Prostate gland (tissue), 2 donors: Measurements from ENCODE around the gene TRAF5.

Source experiments
- CTCF ChIP-seq, 4 experiments: fragments of 200-600 bp in 2 of 4; fragments of 450-650 bp in 2 of 4; sonication (generic) in 2 of 4; IDR thresholded peaks; 1 replicate in 3 of 4; 2 replicates in 1 of 4; pipeline ENCODE4 v1.5.1; 2016 to 2019; ENCODE audit warnings: antibody characterized with exemption in 4 of 4, mild to moderate bottlenecking in 2 of 4, moderate library complexity in 2 of 4
- POLR2A ChIP-seq: fragments of 450-650 bp; IDR thresholded peaks from one replicate; pipeline ENCODE4 v1.6.1; 2016; ENCODE audit warnings: antibody characterized with exemption, mild to moderate bottlenecking
- POLR2AphosphoS5 ChIP-seq: sonication (generic); formaldehyde crosslinking; IDR thresholded peaks from one replicate; pipeline ENCODE4 v1.6.1; 2017; ENCODE audit warnings: antibody characterized with exemption

GRCh38 chr1:211382714-211383480, 56.3 kb downstream of the TRAF5 start:
- TF ChIP-seq CTCF (IDR thresholded peaks at IDR 0.05) (no peak), POLR2A (peak; percentile 84), POLR2AphosphoS5 (peak; percentile 93)
